Erythroblast (primary cell): ENCODE measurements around the gene STK38L.

ENCODE experiments used
- GATA1 ChIP-seq: IDR thresholded peaks from 2 replicates; pipeline ENCODE4 v1.6.1; 2011; ENCODE audit warnings: low read depth, mild to moderate bottlenecking, control low read depth, low read length, moderate library complexity
- POLR2A ChIP-seq: IDR thresholded peaks from 2 replicates; pipeline ENCODE4 v1.6.1; 2011; ENCODE audit warnings: mild to moderate bottlenecking, low read length

DNA sequence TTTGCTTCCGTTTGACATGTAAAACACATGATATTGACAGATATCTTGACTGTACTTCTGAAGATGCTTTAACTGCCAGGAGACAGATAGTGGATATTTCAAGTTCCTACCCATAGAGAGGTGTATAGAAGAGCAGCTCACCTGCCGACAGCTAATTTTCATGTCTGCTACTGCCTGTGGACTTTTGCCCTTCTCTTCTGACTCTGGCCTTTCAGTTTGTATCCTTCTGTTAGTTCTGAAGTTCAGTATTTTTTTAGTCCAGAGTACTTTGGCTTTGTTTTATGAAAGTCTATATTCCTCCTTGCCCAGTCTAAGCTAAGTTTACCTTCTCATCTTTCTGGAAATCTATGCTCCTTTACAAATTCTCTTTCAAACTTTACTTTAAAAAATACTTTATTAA, 30.8 kb upstream of the STK38L start:
- TF ChIP-seq POLR2A (no peak), GATA1 (no peak)
